ENCODE measurements around the gene UPP1. TPM values are rescaled to one million over a fixed set of nuclear protein-coding genes. Genes with fewer than 3 reads are reported as not detected.

The UPP1 gene
- total and polyA plus RNA-seq, 2 of the 13 experiments (the other 11 are each of a cell fraction or from before 2014, with no cell fraction given): 5.7 to 9.8 TPM

- TF ChIP-seq RBM22 (optimal IDR thresholded peaks at IDR 0.05; ENCODE audit: low read length): no peak
- no peak for TF ChIP-seq ZUFSP (CRISPR knock-in tag; IDR thresholded peaks at IDR 0.05; ENCODE audit: borderline replicate concordance)
- TF ChIP-seq, protein P1, sequence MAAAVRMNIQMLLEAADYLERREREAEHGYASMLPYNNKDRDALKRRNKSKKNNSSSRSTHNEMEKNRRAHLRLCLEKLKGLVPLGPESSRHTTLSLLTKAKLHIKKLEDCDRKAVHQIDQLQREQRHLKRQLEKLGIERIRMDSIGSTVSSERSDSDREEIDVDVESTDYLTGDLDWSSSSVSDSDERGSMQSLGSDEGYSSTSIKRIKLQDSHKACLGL (CRISPR knock-in tag; IDR thresholded peaks at IDR 0.05): peak; percentile 74; the same call in 1 of the 2 replicates
- TF ChIP-seq DNMT3B (CRISPR knock-in tag; conservative IDR thresholded peaks at IDR 0.05): no peak
- no peak for TF ChIP-seq MEF2D (CRISPR knock-in tag; IDR thresholded peaks at IDR 0.05)
- TF ChIP-seq, protein P2, sequence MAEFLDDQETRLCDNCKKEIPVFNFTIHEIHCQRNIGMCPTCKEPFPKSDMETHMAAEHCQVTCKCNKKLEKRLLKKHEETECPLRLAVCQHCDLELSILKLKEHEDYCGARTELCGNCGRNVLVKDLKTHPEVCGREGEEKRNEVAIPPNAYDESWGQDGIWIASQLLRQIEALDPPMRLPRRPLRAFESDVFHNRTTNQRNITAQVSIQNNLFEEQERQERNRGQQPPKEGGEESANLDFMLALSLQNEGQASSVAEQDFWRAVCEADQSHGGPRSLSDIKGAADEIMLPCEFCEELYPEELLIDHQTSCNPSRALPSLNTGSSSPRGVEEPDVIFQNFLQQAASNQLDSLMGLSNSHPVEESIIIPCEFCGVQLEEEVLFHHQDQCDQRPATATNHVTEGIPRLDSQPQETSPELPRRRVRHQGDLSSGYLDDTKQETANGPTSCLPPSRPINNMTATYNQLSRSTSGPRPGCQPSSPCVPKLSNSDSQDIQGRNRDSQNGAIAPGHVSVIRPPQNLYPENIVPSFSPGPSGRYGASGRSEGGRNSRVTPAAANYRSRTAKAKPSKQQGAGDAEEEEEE (CRISPR knock-in tag; IDR thresholded peaks at IDR 0.05; ENCODE audit: borderline replicate concordance): no peak
- TF ChIP-seq ZNF3 (CRISPR knock-in tag; IDR thresholded peaks at IDR 0.05): no peak
- no peak for TF ChIP-seq ZNF205 (CRISPR knock-in tag; IDR thresholded peaks at IDR 0.05)
- no peak for TF ChIP-seq NCOA5 (CRISPR knock-in tag; IDR thresholded peaks at IDR 0.05)
- TF ChIP-seq ZNF407 (CRISPR knock-in tag; IDR thresholded peaks at IDR 0.05; ENCODE audit: not compliant biosample characterization): no peak
- no peak for TF ChIP-seq TMF1 (CRISPR knock-in tag; IDR thresholded peaks at IDR 0.05; ENCODE audit: low read depth)
- TF ChIP-seq RBM39 (IDR thresholded peaks at IDR 0.05; ENCODE audit: low read depth, low read length, poor library complexity, severe bottlenecking): peak; percentile 25
- peak; percentile 61; the same call in 1 of the 2 replicates for TF ChIP-seq ZBTB8A (CRISPR knock-in tag; IDR thresholded peaks at IDR 0.05; ENCODE audit: borderline replicate concordance, low read depth)
- TF ChIP-seq HDAC2 (CRISPR knock-in tag; IDR thresholded peaks at IDR 0.05): no peak
- TF ChIP-seq ZNF235 (CRISPR knock-in tag; IDR thresholded peaks at IDR 0.05; ENCODE audit: borderline replicate concordance): 0 out of 2 replicates have a peak, but pooled peaks have one; percentile 0
- TF ChIP-seq IKZF4 (CRISPR knock-in tag; IDR thresholded peaks at IDR 0.05; ENCODE audit: borderline replicate concordance, low read depth, not compliant biosample characterization): no peak
- TF ChIP-seq ZNF615 (CRISPR knock-in tag; IDR thresholded peaks at IDR 0.05; ENCODE audit: borderline replicate concordance): no peak
- TF ChIP-seq SATB2 (CRISPR knock-in tag; IDR thresholded peaks at IDR 0.05): no peak
Observed at GRCh38 chr7:48088559-48089045, 463 bp upstream of the UPP1 start (continued).

All from HepG2 (cell line).